Suprapubic skin (tissue), 4 donors: ENCODE results near the gene TMEM59L. TPM values are rescaled to one million over a fixed set of nuclear protein-coding genes. Genes with fewer than 3 reads are reported as not detected.

ENCODE experiments used
- DNase-seq, 2 donors: peaks; one replicate each; pipeline ENCODE4 v3.0.0-alpha.2; 2019; ENCODE audit warnings: low spot score in 2 of 2
- H3K27ac ChIP-seq: fragments of 200-600 bp; sonication (generic); one replicate; pipeline ENCODE4 v1.5.1; 2019
- H3K27me3 ChIP-seq: fragments of 200-600 bp; sonication (generic); one replicate; pipeline ENCODE4 v1.5.1; 2019
- H3K36me3 ChIP-seq: fragments of 200-600 bp; sonication (generic); one replicate; pipeline ENCODE4 v1.5.1; 2019
- H3K4me1 ChIP-seq: fragments of 200-600 bp; sonication (generic); one replicate; pipeline ENCODE4 v1.5.1; 2019
- H3K4me3 ChIP-seq: fragments of 200-600 bp; sonication (generic); one replicate; pipeline ENCODE4 v1.5.1; 2019; ENCODE audit warnings: mild to moderate bottlenecking
- H3K9me3 ChIP-seq: fragments of 200-600 bp; sonication (generic); one replicate; pipeline ENCODE4 v1.5.1; 2019
- EP300 ChIP-seq: sonication (generic); formaldehyde crosslinking; IDR thresholded peaks from one replicate; pipeline ENCODE4 v1.6.1; 2017; ENCODE audit warnings: antibody characterized with exemption
- POLR2A ChIP-seq, 2 donors: fragments of 450-650 bp; IDR thresholded peaks; one replicate each; pipeline ENCODE4 v1.6.1; 2017; ENCODE audit warnings: antibody characterized with exemption in 2 of 2, mild to moderate bottlenecking in 2 of 2, moderate library complexity in 2 of 2
- POLR2AphosphoS5 ChIP-seq, 3 donors: sonication (generic); formaldehyde crosslinking; IDR thresholded peaks; one replicate each; pipeline ENCODE4 v1.6.1; 2017; ENCODE audit warnings: antibody characterized with exemption in 3 of 3
- WGBS: methylation state at CpG from one replicate; pipeline ENCODE4 v1.1.5; 2018; 5-methylcytosine and 5-hydroxymethylcytosine counted together
- total RNA-seq, 4 donors: library from RNA; depleted of rRNA; stranded (reverse); fragments of >200 nt; gene quantifications; one replicate each; pipeline ENCODE4 v1.1.0, GENCODE V29; 2016
- TF ChIP-seq, protein P1 (sequence below), 2 donors: fragments of 200-600 bp in 1 of 2; fragments of 450-650 bp in 1 of 2; sonication (generic) in 1 of 2; IDR thresholded peaks; one replicate each; pipeline ENCODE4 v1.5.1; 2016 to 2019; ENCODE audit warnings: antibody characterized with exemption in 2 of 2, mild to moderate bottlenecking in 1 of 2, moderate library complexity in 1 of 2

TMEM59L gene
- total RNA-seq, 4 donors from 2014 or later = 0.49 to 1.4 (median 0.97) TPM

DNA sequence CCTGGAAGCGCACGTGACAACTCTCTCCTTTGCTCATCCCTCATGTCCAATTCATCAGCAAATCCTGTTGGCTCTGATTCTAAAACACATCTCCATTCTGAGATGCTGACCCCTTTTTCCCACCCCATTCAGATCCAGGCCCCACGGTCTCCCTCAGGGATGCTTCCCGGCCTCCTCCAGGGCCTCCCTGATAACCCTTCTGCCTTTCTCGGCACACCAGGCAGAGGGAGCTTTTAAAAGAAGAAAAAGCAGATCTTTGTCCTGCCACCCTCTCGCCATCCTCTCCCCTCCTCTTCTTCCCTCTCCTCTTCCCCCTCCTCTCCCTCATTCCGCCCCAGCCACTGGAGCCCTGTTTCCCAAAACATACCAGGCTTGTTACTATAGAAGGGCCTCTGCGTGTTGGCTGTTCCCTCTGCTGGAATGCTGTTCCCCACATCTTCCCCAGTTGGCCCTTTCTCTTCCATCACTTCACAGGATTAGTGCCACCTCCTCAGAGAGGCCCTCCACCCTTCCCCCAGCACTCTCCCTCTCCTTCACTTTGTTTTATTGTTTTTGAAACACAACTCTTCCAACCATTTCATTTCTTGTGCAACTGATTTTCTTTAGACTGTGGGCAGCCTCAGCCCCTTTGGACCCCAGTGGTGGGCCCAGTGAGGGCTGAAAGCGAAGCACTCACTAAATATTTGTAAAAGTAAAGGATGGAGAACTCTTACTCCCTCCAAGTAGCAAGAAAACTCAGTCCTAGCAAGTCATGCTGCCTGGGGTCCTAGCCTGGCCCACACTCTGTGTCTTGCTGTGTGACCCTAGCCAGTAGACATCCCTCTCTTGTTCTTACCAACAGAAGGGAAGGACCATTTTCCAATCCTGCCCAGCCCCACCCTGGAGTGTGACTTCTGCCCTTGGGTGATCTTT is 3.6 kb upstream of the TMEM59L start:
- Histone ChIP-seq H3K36me3 (no peaks in the 10 kb centered on the region), H3K9me3 (no peaks in the 10 kb centered on the region), H3K27ac (no peak overlapping the region), H3K4me1 (peaks cover 66% of the 10 kb centered on the region), H3K4me3 (no peak overlapping the region), H3K27me3 (peaks cover 96% of the 10 kb centered on the region)
- TF ChIP-seq POLR2AphosphoS5 (IDR thresholded peaks at IDR 0.05) (no peak), POLR2A (IDR thresholded peaks at IDR 0.05) (no peak), EP300 (no peak)
- TF ChIP-seq, protein P1, sequence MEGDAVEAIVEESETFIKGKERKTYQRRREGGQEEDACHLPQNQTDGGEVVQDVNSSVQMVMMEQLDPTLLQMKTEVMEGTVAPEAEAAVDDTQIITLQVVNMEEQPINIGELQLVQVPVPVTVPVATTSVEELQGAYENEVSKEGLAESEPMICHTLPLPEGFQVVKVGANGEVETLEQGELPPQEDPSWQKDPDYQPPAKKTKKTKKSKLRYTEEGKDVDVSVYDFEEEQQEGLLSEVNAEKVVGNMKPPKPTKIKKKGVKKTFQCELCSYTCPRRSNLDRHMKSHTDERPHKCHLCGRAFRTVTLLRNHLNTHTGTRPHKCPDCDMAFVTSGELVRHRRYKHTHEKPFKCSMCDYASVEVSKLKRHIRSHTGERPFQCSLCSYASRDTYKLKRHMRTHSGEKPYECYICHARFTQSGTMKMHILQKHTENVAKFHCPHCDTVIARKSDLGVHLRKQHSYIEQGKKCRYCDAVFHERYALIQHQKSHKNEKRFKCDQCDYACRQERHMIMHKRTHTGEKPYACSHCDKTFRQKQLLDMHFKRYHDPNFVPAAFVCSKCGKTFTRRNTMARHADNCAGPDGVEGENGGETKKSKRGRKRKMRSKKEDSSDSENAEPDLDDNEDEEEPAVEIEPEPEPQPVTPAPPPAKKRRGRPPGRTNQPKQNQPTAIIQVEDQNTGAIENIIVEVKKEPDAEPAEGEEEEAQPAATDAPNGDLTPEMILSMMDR (IDR thresholded peaks at IDR 0.05) = no peak
- DNase-seq = no peak
- WGBS = 73% methylated on average over 9 of the region's 9 CpGs

DNA sequence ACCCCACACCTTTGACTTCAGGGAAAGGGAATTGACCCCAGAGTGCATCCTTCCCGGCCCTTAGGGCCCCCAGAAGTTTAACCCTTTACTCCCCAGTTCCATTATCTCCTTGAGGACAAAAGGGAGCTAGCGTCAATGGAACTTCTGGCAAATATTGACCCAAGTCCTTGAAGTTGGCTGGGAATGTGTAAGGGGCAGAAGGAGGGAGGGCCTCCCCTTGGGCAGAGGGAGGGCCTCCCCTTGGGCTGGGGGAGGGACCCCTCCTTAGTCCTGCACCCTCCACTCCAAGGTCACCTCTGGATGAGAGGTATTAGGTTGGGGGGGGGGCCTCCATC is 3.0 kb upstream of the TMEM59L start:
- H3K27ac ChIP-seq = no peak overlapping the region
- H3K36me3 ChIP-seq = no peaks in the 10 kb centered on the region
- H3K4me3 ChIP-seq = no peak overlapping the region
- peaks cover 62% of the 10 kb centered on the region for H3K4me1 ChIP-seq
- peaks cover 96% of the 10 kb centered on the region for H3K27me3 ChIP-seq
- H3K9me3 ChIP-seq = no peaks in the 10 kb centered on the region
- TF ChIP-seq, protein P1 (IDR thresholded peaks at IDR 0.05) = no peak
- no peak for TF ChIP-seq EP300
- no peak for TF ChIP-seq POLR2AphosphoS5 (IDR thresholded peaks at IDR 0.05)
- TF ChIP-seq POLR2A (IDR thresholded peaks at IDR 0.05) = no peak
- no peak for DNase-seq
- WGBS = 63% methylated on average over 2 of the region's 2 CpGs

DNA sequence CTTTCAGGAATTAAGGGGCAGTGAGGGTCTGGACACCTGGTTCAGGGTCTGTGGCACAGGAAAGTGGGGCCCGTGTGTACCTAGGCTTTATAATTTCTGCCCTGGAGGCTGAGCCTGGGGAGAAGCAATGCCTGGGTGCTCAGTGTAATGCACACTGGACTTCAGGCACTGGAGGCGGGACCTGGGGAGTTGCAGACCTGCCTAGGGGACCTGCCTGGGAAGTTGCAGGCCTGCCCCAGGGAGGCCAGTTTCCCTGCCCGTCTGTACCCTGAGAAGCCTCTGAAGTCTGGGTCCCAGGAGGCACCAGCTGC is 2.5 kb upstream of the TMEM59L start:
- peaks cover 57% of the 10 kb centered on the region for H3K4me1 ChIP-seq
- no peak for DNase-seq
- WGBS = no CpG with 5 or more reads among the region's 3 CpGs
- H3K4me3 ChIP-seq = no peak overlapping the region
- no peaks in the 10 kb centered on the region for H3K36me3 ChIP-seq
- TF ChIP-seq POLR2AphosphoS5 (IDR thresholded peaks at IDR 0.05) (no peak), POLR2A (IDR thresholded peaks at IDR 0.05) (no peak), EP300 (no peak)
- TF ChIP-seq, protein P1 (IDR thresholded peaks at IDR 0.05) = no peak
- no peak overlapping the region for H3K27ac ChIP-seq
- H3K27me3 ChIP-seq = peaks cover 96% of the 10 kb centered on the region
- no peaks in the 10 kb centered on the region for H3K9me3 ChIP-seq

DNA sequence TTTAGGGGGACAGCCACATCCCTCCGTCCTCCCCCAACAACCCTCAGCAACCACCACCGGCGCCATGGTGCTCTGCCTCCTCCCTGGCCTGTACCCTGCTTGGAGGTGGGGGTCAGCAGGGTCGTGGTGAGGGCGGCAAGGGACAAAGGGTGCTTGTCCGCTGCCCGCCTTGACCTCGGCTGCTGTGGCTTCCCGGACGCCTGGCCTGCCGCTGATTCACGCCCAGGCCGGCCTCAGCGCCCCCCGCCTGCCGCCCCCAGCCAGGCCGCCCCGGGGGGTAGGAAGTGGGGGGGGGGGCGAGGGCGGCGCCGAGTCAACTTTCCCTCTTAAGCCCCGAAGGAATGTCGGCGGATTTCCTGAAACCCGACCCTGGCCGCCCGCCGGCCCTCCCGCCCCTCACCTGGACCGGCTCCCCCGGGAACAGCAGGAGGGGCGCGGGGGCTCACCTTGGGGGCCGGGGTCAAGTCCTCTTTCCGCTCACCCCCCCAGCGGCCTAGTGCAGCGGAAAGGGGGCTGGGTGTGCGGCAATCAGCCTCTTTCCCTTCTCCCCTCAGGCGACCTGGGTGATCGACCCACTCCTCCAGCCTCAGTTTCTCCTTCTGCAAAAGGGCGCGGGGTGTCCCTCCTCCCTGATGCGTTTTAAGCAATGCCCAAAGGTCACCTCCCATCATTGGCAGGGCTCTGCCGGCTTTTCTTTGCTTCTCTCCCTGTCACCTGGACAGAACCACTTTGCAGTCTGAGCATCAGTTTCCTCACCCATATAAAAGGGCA is 1.9 kb upstream of the TMEM59L start:
- Histone ChIP-seq H3K4me1 (peaks cover 52% of the 10 kb centered on the region), H3K36me3 (no peaks in the 10 kb centered on the region), H3K27me3 (peaks cover 96% of the 10 kb centered on the region), H3K9me3 (no peaks in the 10 kb centered on the region), H3K4me3 (no peak overlapping the region), H3K27ac (no peak overlapping the region)
- no peak for TF ChIP-seq POLR2A (IDR thresholded peaks at IDR 0.05)
- TF ChIP-seq, protein P1 (IDR thresholded peaks at IDR 0.05) = no peak
- no peak for TF ChIP-seq POLR2AphosphoS5 (IDR thresholded peaks at IDR 0.05)
- no peak for TF ChIP-seq EP300
- no peak for DNase-seq
- whole genome bisulfite sequencing = 13% methylated on average over 13 of the region's 45 CpGs

DNA sequence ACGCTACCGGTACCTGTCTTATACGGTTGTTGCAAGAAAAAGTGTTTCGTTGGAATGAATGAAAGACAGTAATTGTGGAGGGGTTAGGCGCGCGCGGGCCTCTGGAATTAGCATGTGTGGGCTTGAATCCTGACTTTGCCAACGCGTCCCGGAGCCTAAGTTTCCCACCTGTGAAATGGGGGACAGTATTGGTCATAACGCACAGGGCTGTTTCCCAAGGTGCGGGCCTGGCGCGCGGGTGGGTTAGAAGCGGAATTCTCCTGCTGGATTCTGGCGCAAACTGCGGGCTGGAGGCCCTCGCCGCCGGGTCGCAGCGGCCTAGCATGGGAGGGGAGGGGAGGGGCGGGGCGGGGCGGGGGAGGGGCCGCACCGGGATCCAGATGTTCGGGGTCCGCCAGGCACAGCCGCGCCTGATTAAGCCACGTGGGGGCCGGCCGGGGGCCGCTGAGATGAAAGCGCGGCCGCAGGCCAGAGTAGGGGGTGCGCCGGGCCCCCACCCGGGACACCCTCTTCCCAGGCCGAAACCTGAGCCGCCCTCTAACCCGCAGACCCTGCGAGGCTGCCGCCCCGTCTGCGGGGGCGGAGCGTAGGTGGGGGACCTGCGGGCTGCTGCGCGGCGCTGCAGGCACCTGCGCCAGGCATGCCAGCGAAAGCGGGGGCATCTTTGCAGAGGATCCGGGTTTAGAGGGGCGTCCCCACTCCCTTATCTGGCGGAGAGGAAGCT is 1.2 kb upstream of the TMEM59L start:
- Histone ChIP-seq H3K27me3 (peaks cover 93% of the 10 kb centered on the region), H3K27ac (no peak overlapping the region), H3K4me1 (peaks cover 45% of the 10 kb centered on the region), H3K9me3 (no peaks in the 10 kb centered on the region), H3K36me3 (no peaks in the 10 kb centered on the region), H3K4me3 (peak overlapping the region; percentile 21)
- TF ChIP-seq, protein P1 (IDR thresholded peaks at IDR 0.05) = no peak
- TF ChIP-seq POLR2AphosphoS5 (IDR thresholded peaks at IDR 0.05) (no peak), EP300 (no peak), POLR2A (IDR thresholded peaks at IDR 0.05) (no peak)
- no peak for DNase-seq
- 4% methylated on average over 12 of the region's 62 CpGs for WGBS
